ENCODE results near the gene DMBT1. TPM values are rescaled to one million over a fixed set of nuclear protein-coding genes. Genes with fewer than 3 reads are reported as not detected.
A peak's percentile ranks its signal among the peaks of the same experiment; 100 is the strongest.

The DMBT1 gene
- total and polyA plus RNA-seq, 8 donors: 0.23 to 24.4 (median 1.6) TPM

DNA sequence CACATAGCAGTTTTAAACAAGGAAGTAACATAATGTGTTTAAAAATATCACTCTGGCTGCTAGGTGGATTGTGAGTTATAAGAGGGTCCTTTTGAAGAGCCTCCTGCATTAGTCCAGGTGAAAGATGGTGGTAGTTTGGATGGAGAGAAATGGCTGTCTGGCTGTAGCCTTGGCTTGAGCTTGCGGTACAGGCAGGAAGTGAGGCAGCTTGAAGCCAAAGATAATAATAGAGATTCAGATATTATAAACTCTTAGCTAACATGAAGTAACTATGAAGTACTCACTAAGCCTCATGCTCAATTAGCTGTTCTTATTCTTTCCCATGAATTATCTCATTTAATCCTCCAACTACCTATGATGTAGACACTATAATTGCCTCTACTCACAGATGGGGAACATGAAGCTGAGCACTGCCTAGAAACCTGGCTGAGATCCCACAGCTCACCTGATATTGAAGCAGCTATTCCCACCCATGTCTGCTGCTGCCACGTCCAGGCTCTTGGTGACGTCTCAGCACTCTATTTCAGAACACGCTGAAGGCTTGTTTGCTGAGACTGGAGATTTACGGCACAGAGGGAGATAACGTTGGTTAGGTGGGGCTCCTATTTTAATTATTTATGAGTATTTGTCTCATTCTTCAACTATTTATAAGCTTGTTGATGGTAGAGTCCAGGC lies 128.7 kb downstream of the DMBT1 start:
- H3K27ac ChIP-seq: peak overlapping the region; percentile 33 to 85 (median 60)
- H3K4me1 ChIP-seq: peaks cover 0 to 26% (median 14%) of the 10 kb centered on the region in 3 donors
- no peaks in the 10 kb centered on the region for H3K36me3 ChIP-seq
- H3K4me3 ChIP-seq: no peak overlapping the region
- intact Hi-C loops (cut with DNase I): loop anchor here in 1 of 3 donors (5.0 kb wide), 1 partner anchor 37 kb away; no protein-coding TSS in a partner anchor
- ATAC-seq (peak; percentile 91 to 96 (median 94)), DNase-seq (peak in 5 of 6 donors; percentile 81 to 87 (median 83)), FAIRE-seq (no peak)
- 31 to 33% methylated on average over 6 of the region's 6 CpGs for WGBS, 2 donors
- no peaks in the 10 kb centered on the region for H3K9me3 ChIP-seq
- TF ChIP-seq, protein P1, sequence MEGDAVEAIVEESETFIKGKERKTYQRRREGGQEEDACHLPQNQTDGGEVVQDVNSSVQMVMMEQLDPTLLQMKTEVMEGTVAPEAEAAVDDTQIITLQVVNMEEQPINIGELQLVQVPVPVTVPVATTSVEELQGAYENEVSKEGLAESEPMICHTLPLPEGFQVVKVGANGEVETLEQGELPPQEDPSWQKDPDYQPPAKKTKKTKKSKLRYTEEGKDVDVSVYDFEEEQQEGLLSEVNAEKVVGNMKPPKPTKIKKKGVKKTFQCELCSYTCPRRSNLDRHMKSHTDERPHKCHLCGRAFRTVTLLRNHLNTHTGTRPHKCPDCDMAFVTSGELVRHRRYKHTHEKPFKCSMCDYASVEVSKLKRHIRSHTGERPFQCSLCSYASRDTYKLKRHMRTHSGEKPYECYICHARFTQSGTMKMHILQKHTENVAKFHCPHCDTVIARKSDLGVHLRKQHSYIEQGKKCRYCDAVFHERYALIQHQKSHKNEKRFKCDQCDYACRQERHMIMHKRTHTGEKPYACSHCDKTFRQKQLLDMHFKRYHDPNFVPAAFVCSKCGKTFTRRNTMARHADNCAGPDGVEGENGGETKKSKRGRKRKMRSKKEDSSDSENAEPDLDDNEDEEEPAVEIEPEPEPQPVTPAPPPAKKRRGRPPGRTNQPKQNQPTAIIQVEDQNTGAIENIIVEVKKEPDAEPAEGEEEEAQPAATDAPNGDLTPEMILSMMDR (IDR thresholded peaks at IDR 0.05): no peak
- H3K27me3 ChIP-seq: no peaks in the 10 kb centered on the region

- H3K27ac ChIP-seq: no peak overlapping the region
- FAIRE-seq (no peak), DNase-seq (no peak), ATAC-seq (no peak)
- no peaks in the 10 kb centered on the region for H3K27me3 ChIP-seq
- peaks cover 0 to 26% (median 14%) of the 10 kb centered on the region in 3 donors for H3K4me1 ChIP-seq
- no peaks in the 10 kb centered on the region for H3K9me3 ChIP-seq
- no peak overlapping the region for H3K4me3 ChIP-seq
- 72 to 87% methylated on average over 5 of the region's 5 CpGs for WGBS, 2 donors
- H3K36me3 ChIP-seq: no peaks in the 10 kb centered on the region
- TF ChIP-seq, protein P1 (IDR thresholded peaks at IDR 0.05): no peak
- intact Hi-C loops (cut with DNase I): no loop called here
Observed at GRCh38 chr10:122692744-122693143, 132.2 kb downstream of the DMBT1 start.

Other genes starting within 250 kb of the DMBT1 start
- gene PLEKHA1, start 186.0 kb upstream of the DMBT1 start, total RNA-seq: 10 to 100 TPM; 18.5 to 31.6 (median 21.1) TPM
- gene PLEKHA1, start 186.0 kb upstream of the DMBT1 start, polyA plus RNA-seq: 10 to 100 TPM in 1 of 2 donors, 1 to 10 TPM in 1; 8.8 to 17.4 TPM
- not detected for gene ARMS2, start 106.1 kb upstream of the DMBT1 start, total RNA-seq
- gene ARMS2, start 106.1 kb upstream of the DMBT1 start, polyA plus RNA-seq: not detected
- 10 to 100 TPM; 10.4 to 83.0 (median 21.7) TPM for gene HTRA1, start 99.2 kb upstream of the DMBT1 start, total RNA-seq
- gene HTRA1, start 99.2 kb upstream of the DMBT1 start, polyA plus RNA-seq: 10 to 100 TPM; 19.2 to 20.0 TPM
- gene C10orf120, start 139.1 kb downstream of the DMBT1 start, total RNA-seq: under 1 TPM in 3 of 6 donors, not detected in 3; 0.19 to 0.23 (median 0.20) TPM
- gene C10orf120, start 139.1 kb downstream of the DMBT1 start, polyA plus RNA-seq: under 1 TPM; 0.12 to 0.15 TPM